GM12878 (cell line): ENCODE data around the gene CCDC66. TPM values are rescaled to one million over a fixed set of nuclear protein-coding genes. Genes with fewer than 3 reads are reported as not detected.

ENCODE experiments used
- polyA plus RNA-seq, 11 experiments: library from polyadenylated mRNA; depleted of rRNA in 4 of 11; unstranded in 6 of 11; stranded (reverse) in 5 of 11; fragments of >200 nt; fragmentation: Nextera tagmentation in 4 of 11; fragmentation: Illumina TruSeq in 1 of 11; extraction: Ambion mirVana in 4 of 11; extraction: Trizol in 1 of 11; gene quantifications; 1 replicate in 1 of 11; 2 replicates in 10 of 11; pipeline versions ENCODE4 v1.2.1 to v1.2.3, GENCODE V29; 2011 to 2016; ENCODE audit warnings: inconsistent platforms in 2 of 11, missing spikeins in 2 of 11, low read depth in 1 of 11
- total RNA-seq, 4 experiments: library from RNA; depleted of rRNA in 3 of 4; stranded (reverse); fragments of >200 nt in 3 of 4; fragmentation: Illumina TruSeq in 1 of 4; extraction: Trizol in 1 of 4; gene quantifications; 2 replicates each; pipeline versions ENCODE4 v1.2.1 to v1.2.3, GENCODE V29; 2013 to 2021

The CCDC66 gene
- total and polyA plus RNA-seq, 10 of the 15 experiments (the other 5 are each of a cell fraction or from before 2014, with no cell fraction given): 9.4 to 31.9 (median 18.1) TPM

Other genes with a start within 250 kb of the CCDC66 start
- 0.11 and 0.23 TPM in 2 replicates for gene ERC2, start 88.7 kb upstream of the CCDC66 start, total RNA-seq (2014; rRNA removed)
- 0.13 and 0.14 TPM in 2 replicates for gene ERC2, start 88.7 kb upstream of the CCDC66 start, total RNA-seq (2014; rRNA removed; fragmentation: Illumina TruSeq; extraction: Trizol)
- gene ERC2, start 88.7 kb upstream of the CCDC66 start, total RNA-seq (2021): 0.16 TPM in 1 of 2 replicates, not detected in the other
- 1.4 and 1.9 TPM in 2 replicates for gene ERC2, start 88.7 kb upstream of the CCDC66 start, polyA plus RNA-seq (2011; rRNA removed)
- gene ERC2, start 88.7 kb upstream of the CCDC66 start, polyA plus RNA-seq (2014; fragmentation: Illumina TruSeq; extraction: Trizol): 0.06 and 0.12 TPM in 2 replicates
- gene ERC2, start 88.7 kb upstream of the CCDC66 start, polyA plus RNA-seq (2014; fragmentation: Nextera tagmentation; extraction: Ambion mirVana): under 1 TPM in 1 of 2 experiments, not detected in 1; 0.11 TPM
- gene ERC2, start 88.7 kb upstream of the CCDC66 start, polyA plus RNA-seq (2014; rRNA removed): 0.06 and 0.09 TPM in 2 replicates
- gene ERC2, start 88.7 kb upstream of the CCDC66 start, polyA plus RNA-seq (2016; fragmentation: Nextera tagmentation; extraction: Ambion mirVana): under 1 TPM in 1 of 2 experiments, not detected in 1; 0.12 TPM
- gene TASOR, start 126.1 kb downstream of the CCDC66 start, total RNA-seq (2014; rRNA removed): 59.2 and 66.6 TPM in 2 replicates
- 95.1 and 106 TPM in 2 replicates for gene TASOR, start 126.1 kb downstream of the CCDC66 start, total RNA-seq (2014; rRNA removed; fragmentation: Illumina TruSeq; extraction: Trizol)
- 53.7 and 54.5 TPM in 2 replicates for gene TASOR, start 126.1 kb downstream of the CCDC66 start, total RNA-seq (2021)
- 70.3 and 123 TPM in 2 replicates for gene TASOR, start 126.1 kb downstream of the CCDC66 start, polyA plus RNA-seq (2011; rRNA removed)
- gene TASOR, start 126.1 kb downstream of the CCDC66 start, polyA plus RNA-seq (2014; fragmentation: Illumina TruSeq; extraction: Trizol): 78.2 and 109 TPM in 2 replicates
- gene TASOR, start 126.1 kb downstream of the CCDC66 start, polyA plus RNA-seq (2014; fragmentation: Nextera tagmentation; extraction: Ambion mirVana): 10 to 100 TPM; 29.6 to 30.5 TPM
- gene TASOR, start 126.1 kb downstream of the CCDC66 start, polyA plus RNA-seq (2014; rRNA removed): 36.0 and 51.5 TPM in 2 replicates
- 10 to 100 TPM; 32.9 to 33.0 TPM for gene TASOR, start 126.1 kb downstream of the CCDC66 start, polyA plus RNA-seq (2016; fragmentation: Nextera tagmentation; extraction: Ambion mirVana)
- gene ARHGEF3, start 244.8 kb downstream of the CCDC66 start, total RNA-seq (2014; rRNA removed): 39.9 and 42.2 TPM in 2 replicates
- gene ARHGEF3, start 244.8 kb downstream of the CCDC66 start, total RNA-seq (2014; rRNA removed; fragmentation: Illumina TruSeq; extraction: Trizol): 59.3 and 61.0 TPM in 2 replicates
- gene ARHGEF3, start 244.8 kb downstream of the CCDC66 start, total RNA-seq (2021): 69.5 and 70.6 TPM in 2 replicates
- gene ARHGEF3, start 244.8 kb downstream of the CCDC66 start, polyA plus RNA-seq (2011; rRNA removed): 49.8 and 53.2 TPM in 2 replicates
- gene ARHGEF3, start 244.8 kb downstream of the CCDC66 start, polyA plus RNA-seq (2014; fragmentation: Illumina TruSeq; extraction: Trizol): 78.7 and 82.6 TPM in 2 replicates
- 10 to 100 TPM; 21.8 to 31.1 TPM for gene ARHGEF3, start 244.8 kb downstream of the CCDC66 start, polyA plus RNA-seq (2014; fragmentation: Nextera tagmentation; extraction: Ambion mirVana)
- 45.2 and 45.4 TPM in 2 replicates for gene ARHGEF3, start 244.8 kb downstream of the CCDC66 start, polyA plus RNA-seq (2014; rRNA removed)
- gene ARHGEF3, start 244.8 kb downstream of the CCDC66 start, polyA plus RNA-seq (2016; fragmentation: Nextera tagmentation; extraction: Ambion mirVana): 10 to 100 TPM; 68.9 to 74.5 TPM